NK-92 treated with Interleukin-12 subunit alpha and Interleukin-12 subunit beta, amount 100 ng/mL, for 24 hours (cell line): ENCODE results near the gene CUBN.
A peak's percentile ranks its signal among the peaks of the same experiment; 100 is the strongest.

Experiments used
- DNase-seq: peaks from one replicate; lab custom pipeline; 2025; lab: John Stamatoyannopoulos, UW

CUBN gene

GRCh38 chr10:16916496-16916895 is 213.1 kb downstream of the CUBN start:
- DNase-seq: no peak

- no peak for DNase-seq
These were observed 214.3 kb downstream of the CUBN start for GRCh38 chr10:16915300-16915699.

- no peak for DNase-seq
These were observed 216.3 kb downstream of the CUBN start for GRCh38 chr10:16913266-16913665.

- no peak for DNase-seq
These were observed 218.8 kb downstream of the CUBN start for GRCh38 chr10:16910793-16911164.

GRCh38 chr10:16909961-16910792 is 219.4 kb downstream of the CUBN start:
- DNase-seq: no peak

- DNase-seq: no peak
These were observed 220.3 kb downstream of the CUBN start for GRCh38 chr10:16909271-16909767.

GRCh38 chr10:16907687-16908086 is 221.9 kb downstream of the CUBN start:
- DNase-seq: no peak

GRCh38 chr10:16905320-16905719 is 224.3 kb downstream of the CUBN start:
- no peak for DNase-seq

- no peak for DNase-seq
These were observed 225.0 kb downstream of the CUBN start for GRCh38 chr10:16904639-16905061.

- DNase-seq: no peak
These were observed 225.6 kb downstream of the CUBN start for GRCh38 chr10:16904049-16904448.

GRCh38 chr10:16902606-16903005 is 227.0 kb downstream of the CUBN start:
- DNase-seq: no peak

- no peak for DNase-seq
These were observed 228.5 kb downstream of the CUBN start for GRCh38 chr10:16901106-16901505.

- no peak for DNase-seq
These were observed 232.6 kb downstream of the CUBN start for GRCh38 chr10:16896993-16897392.

GRCh38 chr10:16894821-16895220 is 234.8 kb downstream of the CUBN start:
- no peak for DNase-seq

GRCh38 chr10:16893664-16894063 is 235.9 kb downstream of the CUBN start:
- DNase-seq: no peak

- DNase-seq: peak; percentile 27
These were observed 238.0 kb downstream of the CUBN start for GRCh38 chr10:16891375-16892313.

GRCh38 chr10:16890691-16891090 is 238.9 kb downstream of the CUBN start:
- no peak for DNase-seq

- DNase-seq: no peak
These were observed 242.0 kb downstream of the CUBN start for GRCh38 chr10:16887565-16887964.

- no peak for DNase-seq
These were observed 243.6 kb downstream of the CUBN start for GRCh38 chr10:16886031-16886430.

- DNase-seq: no peak
These were observed 245.1 kb downstream of the CUBN start for GRCh38 chr10:16884497-16884896.

- no peak for DNase-seq
These were observed 246.5 kb downstream of the CUBN start for GRCh38 chr10:16883084-16883483.

- DNase-seq: no peak
These were observed 259.3 kb downstream of the CUBN start for GRCh38 chr10:16870331-16870730.

GRCh38 chr10:16867990-16868389 is 261.6 kb downstream of the CUBN start:
- no peak for DNase-seq
